Measurements from ENCODE around the gene SLC38A7. TPM values are rescaled to one million over a fixed set of nuclear protein-coding genes. Genes with fewer than 3 reads are reported as not detected.

SLC38A7 gene
- total RNA-seq, 1 donor from 2014 or later = 31.6 TPM

- no peaks in the 10 kb centered on the region for H3K4me1 Mint-ChIP-seq (ENCODE audit: unreplicated experiment)
- H3K27ac Mint-ChIP-seq = no peak overlapping the region
- H3K36me3 Mint-ChIP-seq = no peaks in the 10 kb centered on the region
- TF ChIP-seq CTCF (conservative IDR thresholded peaks at IDR 0.05) = no peak
- H3K9me3 Mint-ChIP-seq = no peaks in the 10 kb centered on the region
- H3K27me3 Mint-ChIP-seq = no peaks in the 10 kb centered on the region
- DNase-seq (ENCODE audit: extremely low spot score, unreplicated experiment) = no peak
- H3K4me3 Mint-ChIP-seq = no peak overlapping the region
These were observed 39.6 kb downstream of the SLC38A7 start for GRCh38 chr16:58644765-58645487.

- no peak for DNase-seq (ENCODE audit: extremely low spot score, unreplicated experiment)
- no peaks in the 10 kb centered on the region for H3K36me3 Mint-ChIP-seq
- no peaks in the 10 kb centered on the region for H3K9me3 Mint-ChIP-seq
- no peak overlapping the region for H3K4me3 Mint-ChIP-seq
- H3K4me1 Mint-ChIP-seq (ENCODE audit: unreplicated experiment) = no peaks in the 10 kb centered on the region
- no peak overlapping the region for H3K27ac Mint-ChIP-seq
- no peak for TF ChIP-seq CTCF (conservative IDR thresholded peaks at IDR 0.05)
- no peaks in the 10 kb centered on the region for H3K27me3 Mint-ChIP-seq
These were observed 40.5 kb downstream of the SLC38A7 start for GRCh38 chr16:58644108-58644507.

GRCh38 chr16:58640949-58641348, 43.6 kb downstream of the SLC38A7 start:
- no peaks in the 10 kb centered on the region for H3K27me3 Mint-ChIP-seq
- no peak overlapping the region for H3K27ac Mint-ChIP-seq
- no peak for DNase-seq (ENCODE audit: extremely low spot score, unreplicated experiment)
- peaks cover 6% of the 10 kb centered on the region for H3K4me1 Mint-ChIP-seq (ENCODE audit: unreplicated experiment)
- no peaks in the 10 kb centered on the region for H3K36me3 Mint-ChIP-seq
- no peaks in the 10 kb centered on the region for H3K9me3 Mint-ChIP-seq
- no peak for TF ChIP-seq CTCF (conservative IDR thresholded peaks at IDR 0.05)
- H3K4me3 Mint-ChIP-seq = no peak overlapping the region

- Mint-ChIP-seq H3K4me3 (no peak overlapping the region), H3K9me3 (no peaks in the 10 kb centered on the region), H3K27ac (no peak overlapping the region), H3K4me1 (ENCODE audit: unreplicated experiment) (peaks cover 6% of the 10 kb centered on the region), H3K36me3 (no peaks in the 10 kb centered on the region), H3K27me3 (no peaks in the 10 kb centered on the region)
- DNase-seq (ENCODE audit: extremely low spot score, unreplicated experiment) = no peak
- TF ChIP-seq CTCF (conservative IDR thresholded peaks at IDR 0.05) = no peak
These were observed 44.7 kb downstream of the SLC38A7 start for GRCh38 chr16:58639836-58640235.

- Mint-ChIP-seq H3K4me1 (ENCODE audit: unreplicated experiment) (peaks cover 6% of the 10 kb centered on the region), H3K9me3 (no peaks in the 10 kb centered on the region), H3K4me3 (no peak overlapping the region), H3K27me3 (no peaks in the 10 kb centered on the region), H3K36me3 (no peaks in the 10 kb centered on the region), H3K27ac (no peak overlapping the region)
- no peak for TF ChIP-seq CTCF (conservative IDR thresholded peaks at IDR 0.05)
- DNase-seq (ENCODE audit: extremely low spot score, unreplicated experiment) = no peak
These were observed 45.3 kb downstream of the SLC38A7 start for GRCh38 chr16:58639230-58639629.
